Neural progenitor cell (in vitro differentiated cells): Measurements from ENCODE around the gene ERBIN. TPM values are rescaled to one million over a fixed set of nuclear protein-coding genes. Genes with fewer than 3 reads are reported as not detected.
"Not testable (repeated sequence)": the region's sequence is repeated elsewhere in the genome, so short reads cannot be mapped to it uniquely, and the experiment has no call there.

Experiments used
- DNase-seq: peaks from one replicate; pipeline ENCODE4 v3.0.0-alpha.2; 2016; ENCODE audit warnings: low spot score
- H2AFZ ChIP-seq: fragments of 200-600 bp; sonication (generic); replicated peaks from 2 replicates; pipeline ENCODE4 v1.6.1; 2016; ENCODE audit warnings: antibody characterized with exemption
- H3F3A ChIP-seq: fragments of 200-600 bp; sonication (generic); 2 replicates; pipeline ENCODE4 v1.6.1; 2016; ENCODE audit warnings: antibody characterized with exemption, low read depth
- H3K27ac ChIP-seq: fragments of 200-600 bp; sonication (generic); 2 replicates; pipeline ENCODE4 v1.5.1; 2016; ENCODE audit warnings: mild to moderate bottlenecking
- H3K27me3 ChIP-seq: fragments of 200-600 bp; sonication (generic); 2 replicates; pipeline ENCODE4 v1.6.1; 2016; ENCODE audit warnings: mild to moderate bottlenecking, moderate library complexity
- H3K36me3 ChIP-seq: fragments of 200-600 bp; sonication (generic); 2 replicates; pipeline ENCODE4 v1.5.1; 2016
- H3K4me1 ChIP-seq: fragments of 200-600 bp; sonication (generic); 2 replicates; pipeline ENCODE4 v1.6.1; 2016; ENCODE audit warnings: mixed run types
- H3K4me2 ChIP-seq: fragments of 200-600 bp; sonication (generic); 2 replicates; pipeline ENCODE4 v1.6.1; 2016
- H3K4me3 ChIP-seq: fragments of 200-600 bp; sonication (generic); 2 replicates; pipeline ENCODE4 v1.5.1; 2016
- H3K79me2 ChIP-seq: fragments of 200-600 bp; sonication (generic); 2 replicates; pipeline ENCODE4 v1.6.1; 2016; ENCODE audit warnings: low read depth
- H3K9ac ChIP-seq: fragments of 200-600 bp; sonication (generic); 2 replicates; pipeline ENCODE4 v1.6.1; 2016
- H3K9me3 ChIP-seq: fragments of 200-600 bp; sonication (generic); 2 replicates; pipeline ENCODE4 v1.5.1; 2016; ENCODE audit warnings: low read depth
- H4K20me1 ChIP-seq: fragments of 200-600 bp; sonication (generic); 2 replicates; pipeline ENCODE4 v1.6.1; 2016; ENCODE audit warnings: low read depth
- H3K27ac Mint-ChIP-seq: 3 replicates; pipeline ENCODE4 v1.8.0; 2021; ENCODE audit warnings: mixed read lengths
- H3K27me3 Mint-ChIP-seq: 2 replicates; pipeline ENCODE4 v1.8.0; 2022; ENCODE audit warnings: low read depth, mild to moderate bottlenecking, inconsistent platforms, moderate library complexity, mixed read lengths; ENCODE audit not compliant: insufficient read depth
- H3K36me3 Mint-ChIP-seq: 3 replicates; pipeline ENCODE4 v1.8.0; 2021; ENCODE audit warnings: mixed read lengths
- H3K4me1 Mint-ChIP-seq: 3 replicates; pipeline ENCODE4 v1.8.0; 2021; ENCODE audit warnings: mixed read lengths
- H3K4me3 Mint-ChIP-seq: 3 replicates; pipeline ENCODE4 v1.8.0; 2021; ENCODE audit warnings: mild to moderate bottlenecking, moderate library complexity, mixed read lengths
- H3K9me3 Mint-ChIP-seq: 3 replicates; pipeline ENCODE4 v1.8.0; 2020; ENCODE audit warnings: mixed read lengths
- CTCF ChIP-seq: fragments of 200-600 bp; sonication (generic); IDR thresholded peaks from 2 replicates; pipeline ENCODE4 v1.5.1; 2017; ENCODE audit warnings: antibody characterized with exemption, mild to moderate bottlenecking
- EZH2 ChIP-seq: fragments of 200-600 bp; sonication (generic); IDR thresholded peaks from 2 replicates; pipeline ENCODE4 v1.6.1; 2017; ENCODE audit warnings: antibody characterized with exemption, mild to moderate bottlenecking, moderate library complexity
- EZH2phosphoT487 ChIP-seq: fragments of 200-600 bp; sonication (generic); IDR thresholded peaks from 2 replicates; pipeline ENCODE4 v1.6.1; 2017; ENCODE audit warnings: antibody characterized with exemption
- total RNA-seq: library from RNA; depleted of rRNA; stranded (reverse); fragments of >200 nt; gene quantifications from 2 replicates; pipeline ENCODE4 v1.2.3, GENCODE V29; 2015; ENCODE audit warnings: low replicate concordance

The ERBIN gene
- total RNA-seq, 1 donor from 2014 or later = 77.6 TPM

DNA sequence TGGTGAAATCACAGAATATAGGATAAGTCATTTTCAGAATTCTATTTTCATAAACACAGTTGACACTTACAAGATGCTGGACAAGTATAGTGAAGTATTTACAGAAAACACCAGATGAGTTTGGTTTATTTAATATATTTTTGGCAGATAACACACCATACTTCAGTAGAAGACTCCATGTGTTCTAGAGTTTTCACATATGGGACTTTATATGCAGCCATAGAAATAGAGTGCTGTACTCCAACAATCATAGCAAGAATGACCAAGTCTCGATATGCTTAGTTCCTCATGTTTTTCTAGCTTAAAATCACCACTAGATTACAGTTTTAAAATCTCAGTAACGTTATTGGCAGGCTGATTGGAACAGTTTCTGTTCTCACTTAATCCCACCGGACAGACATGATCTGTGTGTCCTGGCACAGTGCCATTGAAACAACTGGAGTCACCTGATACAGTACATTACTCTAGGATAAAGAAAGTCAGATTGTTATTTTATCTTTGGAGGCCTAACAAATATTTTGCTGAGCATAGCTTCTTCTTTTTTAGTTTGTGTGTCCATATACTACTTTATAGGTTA, 45.8 kb upstream of the ERBIN start:
- no peaks in the 10 kb centered on the region for H3K9me3 ChIP-seq
- H3F3A ChIP-seq = no peaks in the 10 kb centered on the region
- H3K4me1 ChIP-seq = no peaks in the 10 kb centered on the region
- H4K20me1 ChIP-seq = no peaks in the 10 kb centered on the region
- H3K27me3 Mint-ChIP-seq = no peaks in the 10 kb centered on the region
- H3K27ac Mint-ChIP-seq = no peak overlapping the region
- DNase-seq = no peak
- H3K36me3 Mint-ChIP-seq = no peaks in the 10 kb centered on the region
- H3K27me3 ChIP-seq = no peaks in the 10 kb centered on the region
- peaks cover 7% of the 10 kb centered on the region for H3K9me3 Mint-ChIP-seq
- H3K4me2 ChIP-seq = no peak overlapping the region
- H2AFZ ChIP-seq = no peak overlapping the region
- H3K36me3 ChIP-seq = no peaks in the 10 kb centered on the region
- no peak overlapping the region for H3K9ac ChIP-seq
- H3K4me1 Mint-ChIP-seq = no peaks in the 10 kb centered on the region
- no peaks in the 10 kb centered on the region for H3K79me2 ChIP-seq
- H3K4me3 Mint-ChIP-seq = no peak overlapping the region
- H3K4me3 ChIP-seq = no peak overlapping the region
- TF ChIP-seq EZH2 (no peak), EZH2phosphoT487 (no peak), CTCF (no peak)
- H3K27ac ChIP-seq = no peak overlapping the region

DNA sequence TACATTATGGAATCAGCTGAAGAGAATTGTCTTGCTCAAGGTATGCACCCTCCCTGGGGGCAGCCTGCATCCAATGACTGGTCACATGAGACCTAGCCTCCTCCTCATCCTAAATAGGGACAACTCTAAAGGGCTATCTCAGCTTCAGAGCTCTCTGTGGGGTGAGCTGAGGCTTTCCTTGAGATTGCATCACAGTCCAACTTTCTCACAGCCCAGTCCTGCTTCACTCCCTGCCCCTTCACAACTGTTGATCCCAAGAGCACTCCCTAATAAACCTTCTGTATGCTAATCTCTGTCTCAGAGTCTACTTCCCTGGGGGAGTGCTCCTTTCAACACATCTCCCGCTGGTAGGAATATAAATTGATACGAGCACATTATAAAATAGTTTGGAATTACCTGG, 44.1 kb upstream of the ERBIN start:
- Mint-ChIP-seq H3K4me1 (no peaks in the 10 kb centered on the region), H3K4me3 (no peak overlapping the region), H3K27ac (no peak overlapping the region), H3K36me3 (no peaks in the 10 kb centered on the region), H3K9me3 (peaks cover 7% of the 10 kb centered on the region), H3K27me3 (no peaks in the 10 kb centered on the region)
- H3K27me3 ChIP-seq = no peaks in the 10 kb centered on the region
- TF ChIP-seq CTCF = no peak
- no peak for TF ChIP-seq EZH2phosphoT487
- H3K79me2 ChIP-seq = no peaks in the 10 kb centered on the region
- no peaks in the 10 kb centered on the region for H4K20me1 ChIP-seq
- no peak overlapping the region for H2AFZ ChIP-seq
- no peak overlapping the region for H3K27ac ChIP-seq
- no peaks in the 10 kb centered on the region for H3K36me3 ChIP-seq
- no peak overlapping the region for H3K4me2 ChIP-seq
- DNase-seq = no peak
- no peak overlapping the region for H3K9ac ChIP-seq
- no peak overlapping the region for H3K4me3 ChIP-seq
- H3K4me1 ChIP-seq = no peaks in the 10 kb centered on the region
- no peaks in the 10 kb centered on the region for H3F3A ChIP-seq
- H3K9me3 ChIP-seq = no peaks in the 10 kb centered on the region

DNA sequence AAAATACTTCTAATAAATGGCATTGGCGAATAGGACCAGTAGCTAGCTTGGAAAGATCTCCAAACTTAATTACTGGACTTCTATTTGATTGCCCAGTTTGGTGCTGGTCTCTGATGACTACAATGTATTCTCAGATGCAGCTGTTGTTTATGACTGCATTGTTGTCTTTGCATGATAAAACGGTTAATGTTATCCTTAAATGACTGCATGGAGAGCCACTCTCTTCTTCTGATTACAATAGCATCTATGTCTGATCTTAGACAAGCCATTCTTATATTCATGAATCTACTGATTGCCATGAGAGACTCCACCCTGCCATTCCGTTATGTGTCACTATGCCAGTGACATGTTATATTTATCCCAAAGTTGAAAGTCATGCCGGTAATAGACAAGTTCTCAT, 42.9 kb upstream of the ERBIN start:
- Mint-ChIP-seq H3K27ac (no peak overlapping the region), H3K9me3 (peaks cover 4% of the 10 kb centered on the region), H3K27me3 (no peaks in the 10 kb centered on the region), H3K4me1 (no peaks in the 10 kb centered on the region), H3K36me3 (no peaks in the 10 kb centered on the region), H3K4me3 (no peak overlapping the region)
- no peaks in the 10 kb centered on the region for H3K36me3 ChIP-seq
- no peak overlapping the region for H3K27ac ChIP-seq
- no peaks in the 10 kb centered on the region for H3F3A ChIP-seq
- no peak overlapping the region for H3K4me2 ChIP-seq
- no peaks in the 10 kb centered on the region for H3K79me2 ChIP-seq
- H3K9ac ChIP-seq = no peak overlapping the region
- H3K27me3 ChIP-seq = no peaks in the 10 kb centered on the region
- no peak overlapping the region for H2AFZ ChIP-seq
- DNase-seq = no peak
- no peak overlapping the region for H3K4me3 ChIP-seq
- no peaks in the 10 kb centered on the region for H3K9me3 ChIP-seq
- TF ChIP-seq EZH2phosphoT487 = no peak
- no peaks in the 10 kb centered on the region for H3K4me1 ChIP-seq
- H4K20me1 ChIP-seq = no peaks in the 10 kb centered on the region

GRCh38 chr5:65886387-65886786, 40.0 kb upstream of the ERBIN start:
- Histone ChIP-seq H3K4me2 (no peak overlapping the region), H4K20me1 (no peaks in the 10 kb centered on the region), H3K27me3 (no peaks in the 10 kb centered on the region), H2AFZ (no peak overlapping the region), H3K9me3 (no peaks in the 10 kb centered on the region), H3K9ac (no peak overlapping the region), H3K27ac (no peak overlapping the region), H3K4me3 (no peak overlapping the region), H3K4me1 (no peaks in the 10 kb centered on the region), H3K36me3 (no peaks in the 10 kb centered on the region), H3K79me2 (no peaks in the 10 kb centered on the region), H3F3A (no peaks in the 10 kb centered on the region)
- DNase-seq = no peak
- no peaks in the 10 kb centered on the region for H3K27me3 Mint-ChIP-seq
- peaks cover 3% of the 10 kb centered on the region for H3K9me3 Mint-ChIP-seq
- no peak for TF ChIP-seq CTCF
- no peak for TF ChIP-seq EZH2phosphoT487
- no peak for TF ChIP-seq EZH2
- H3K36me3 Mint-ChIP-seq = no peaks in the 10 kb centered on the region
- H3K4me1 Mint-ChIP-seq = no peaks in the 10 kb centered on the region
- H3K27ac Mint-ChIP-seq = no peak overlapping the region
- H3K4me3 Mint-ChIP-seq = no peak overlapping the region

DNA sequence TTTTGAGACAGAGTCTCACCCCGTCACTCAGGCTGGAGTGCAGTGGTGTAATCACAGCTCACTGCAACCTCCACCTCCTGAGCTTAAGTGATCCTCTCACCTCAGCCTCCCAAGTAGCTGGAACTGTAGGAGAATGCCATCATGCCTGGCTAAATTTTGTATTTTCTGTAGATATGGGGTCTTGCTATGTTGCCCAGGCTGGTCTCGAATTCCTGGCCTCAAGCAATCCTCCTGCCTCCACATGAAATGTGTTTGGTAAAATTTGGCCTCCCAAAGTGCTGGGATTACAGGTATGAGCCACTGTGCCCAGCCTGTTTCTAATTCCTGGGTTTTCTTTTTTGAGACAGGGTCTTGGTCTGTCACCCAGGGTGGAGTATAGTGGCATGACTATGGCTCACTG, 34.4 kb upstream of the ERBIN start:
- not testable (repeated sequence) for H3K4me1 ChIP-seq

More for the DNA sequence above, 34.4 kb upstream of the ERBIN start:
- H3K27ac ChIP-seq, H3K36me3 Mint-ChIP-seq, H3K4me1 Mint-ChIP-seq, H3F3A ChIP-seq, H3K9ac ChIP-seq, H3K27ac Mint-ChIP-seq, H3K27me3 Mint-ChIP-seq, H3K4me2 ChIP-seq, H2AFZ ChIP-seq, H3K9me3 ChIP-seq, H3K4me3 ChIP-seq, H3K9me3 Mint-ChIP-seq, H3K79me2 ChIP-seq, H3K27me3 ChIP-seq, DNase-seq, H4K20me1 ChIP-seq, H3K36me3 ChIP-seq, H3K4me3 Mint-ChIP-seq: not testable (repeated sequence)
